Stimulated activated naive B cell treated with anti-CD40 and anti-IgM and Interleukin-4, amounts not matched to agents 10 μg/mL and 1 μg/mL and 100 μg/mL, for 72 hours (primary cell): Measurements from ENCODE around the gene GHITM.
"Not testable (repeated sequence)": the region's sequence is repeated elsewhere in the genome, so short reads cannot be mapped to it uniquely, and the experiment has no call there.

Experiments used
- ATAC-seq, 2 donors: fragments of 150-1000 bp; cut with Tn5 transposase; replicated peaks; 2 replicates each; pipeline ENCODE4 v1.10.0; 2021; ENCODE audit warnings: moderate library complexity in 1 of 2
- DNase-seq: peaks from one replicate; pipeline ENCODE4 v3.0.0; 2021
- H3K27ac Mint-ChIP-seq: one replicate; pipeline ENCODE4 v1.8.0; 2022; ENCODE audit warnings: mild to moderate bottlenecking, mixed read lengths
- H3K27me3 Mint-ChIP-seq, 2 donors: one replicate each; pipeline ENCODE4 v1.8.0; 2022; ENCODE audit warnings: mixed read lengths in 2 of 2
- H3K36me3 Mint-ChIP-seq, 2 donors: one replicate each; pipeline ENCODE4 v1.8.0; 2022; ENCODE audit warnings: mixed read lengths in 2 of 2, mild to moderate bottlenecking in 1 of 2
- H3K4me1 Mint-ChIP-seq, 2 donors: one replicate each; pipeline ENCODE4 v1.8.0; 2022; ENCODE audit warnings: mixed read lengths in 2 of 2, mild to moderate bottlenecking in 1 of 2
- H3K4me3 Mint-ChIP-seq, 2 donors: one replicate each; pipeline ENCODE4 v1.8.0; 2022; ENCODE audit warnings: mild to moderate bottlenecking in 2 of 2, mixed read lengths in 2 of 2, moderate library complexity in 1 of 2
- H3K9me3 Mint-ChIP-seq, 2 donors: one replicate each; pipeline ENCODE4 v1.8.0; 2022; ENCODE audit warnings: mixed read lengths in 2 of 2, mild to moderate bottlenecking in 1 of 2

GHITM gene

GRCh38 chr10:84139126-84140035, at the start of gene GHITM:
Gene GHITM (plus strand): TSS chr10:84139509. CDS start chr10:84141501, 1,992 bp downstream.
- ATAC-seq (peak; percentile 97 to 98), DNase-seq (peak; percentile 98)
- peaks cover 0 to 7% of the 10 kb centered on the region in 2 donors for H3K27me3 Mint-ChIP-seq
- peaks cover 8 to 20% of the 10 kb centered on the region in 2 donors for H3K4me1 Mint-ChIP-seq
- peaks cover 12 to 14% of the 10 kb centered on the region in 2 donors for H3K36me3 Mint-ChIP-seq
- peak within 1 kb of the TSS; percentile 95 for H3K4me3 Mint-ChIP-seq
- peak within 1 kb of the TSS; percentile 98 for H3K27ac Mint-ChIP-seq
- H3K9me3 Mint-ChIP-seq: no peaks in the 10 kb centered on the region

- ATAC-seq: no peak
- Mint-ChIP-seq H3K27me3 (peaks cover 0 to 42% of the 10 kb centered on the region in 2 donors), H3K4me1 (no peaks in the 10 kb centered on the region), H3K4me3 (no peak overlapping the region), H3K27ac (no peak overlapping the region), H3K9me3 (no peaks in the 10 kb centered on the region), H3K36me3 (peaks cover 0 to 2% of the 10 kb centered on the region in 2 donors)
- no peak for DNase-seq
Measured at GRCh38 chr10:84095811-84096497, 43.4 kb upstream of the GHITM start.

- no peak overlapping the region for H3K27ac Mint-ChIP-seq
- H3K27me3 Mint-ChIP-seq: peaks cover 0 to 37% of the 10 kb centered on the region in 2 donors
- peaks cover 0 to 2% of the 10 kb centered on the region in 2 donors for H3K36me3 Mint-ChIP-seq
- no peak overlapping the region for H3K4me3 Mint-ChIP-seq
- no peaks in the 10 kb centered on the region for H3K9me3 Mint-ChIP-seq
- ATAC-seq (no peak), DNase-seq (no peak)
- H3K4me1 Mint-ChIP-seq: no peaks in the 10 kb centered on the region
Measured at GRCh38 chr10:84097787-84098353, 41.4 kb upstream of the GHITM start.

GRCh38 chr10:84098667-84099066, 40.6 kb upstream of the GHITM start:
- H3K9me3 Mint-ChIP-seq: no peaks in the 10 kb centered on the region
- no peak overlapping the region for H3K4me3 Mint-ChIP-seq
- H3K27me3 Mint-ChIP-seq: peaks cover 0 to 30% of the 10 kb centered on the region in 2 donors
- no peak for ATAC-seq
- no peak for DNase-seq
- H3K4me1 Mint-ChIP-seq: no peaks in the 10 kb centered on the region
- H3K27ac Mint-ChIP-seq: no peak overlapping the region
- peaks cover 0 to 2% of the 10 kb centered on the region in 2 donors for H3K36me3 Mint-ChIP-seq

- no peaks in the 10 kb centered on the region for H3K9me3 Mint-ChIP-seq
- no peaks in the 10 kb centered on the region for H3K4me1 Mint-ChIP-seq
- H3K27ac Mint-ChIP-seq: no peak overlapping the region
- ATAC-seq (no peak), DNase-seq (no peak)
- H3K27me3 Mint-ChIP-seq: peaks cover 0 to 17% of the 10 kb centered on the region in 2 donors
- no peaks in the 10 kb centered on the region for H3K36me3 Mint-ChIP-seq
- no peak overlapping the region for H3K4me3 Mint-ChIP-seq
Measured at GRCh38 chr10:84101042-84101441, 38.3 kb upstream of the GHITM start.

GRCh38 chr10:84108797-84109196, 30.5 kb upstream of the GHITM start:
- ATAC-seq (no peak), DNase-seq (no peak)
- Mint-ChIP-seq H3K4me3 (no peak overlapping the region), H3K36me3 (no peaks in the 10 kb centered on the region), H3K4me1 (peaks cover 0 to 6% of the 10 kb centered on the region in 2 donors), H3K27me3 (peaks cover 0 to 24% of the 10 kb centered on the region in 2 donors), H3K27ac (no peak overlapping the region), H3K9me3 (no peaks in the 10 kb centered on the region)

GRCh38 chr10:84109772-84110171, 29.5 kb upstream of the GHITM start:
- not testable (repeated sequence) for H3K4me3 Mint-ChIP-seq, DNase-seq, H3K36me3 Mint-ChIP-seq, ATAC-seq, H3K27ac Mint-ChIP-seq, H3K4me1 Mint-ChIP-seq, H3K9me3 Mint-ChIP-seq
- H3K27me3 Mint-ChIP-seq: peaks cover 2 to 24% of the 10 kb centered on the region in 2 donors

- H3K4me3 Mint-ChIP-seq, H3K27ac Mint-ChIP-seq, H3K9me3 Mint-ChIP-seq, H3K36me3 Mint-ChIP-seq, DNase-seq, ATAC-seq: not testable (repeated sequence)
- peaks cover 2 to 14% of the 10 kb centered on the region in 2 donors for H3K4me1 Mint-ChIP-seq
- H3K27me3 Mint-ChIP-seq: peaks cover 5 to 24% of the 10 kb centered on the region in 2 donors
Measured at GRCh38 chr10:84113468-84113867, 25.8 kb upstream of the GHITM start.

- Mint-ChIP-seq H3K27me3 (peaks cover 9 to 18% of the 10 kb centered on the region in 2 donors), H3K4me3 (no peak overlapping the region), H3K9me3 (peaks cover 4 to 7% of the 10 kb centered on the region in 2 donors), H3K27ac (no peak overlapping the region), H3K4me1 (peaks cover 2 to 14% of the 10 kb centered on the region in 2 donors), H3K36me3 (no peaks in the 10 kb centered on the region)
- ATAC-seq (no peak), DNase-seq (no peak)
Measured at GRCh38 chr10:84114088-84114667, 25.1 kb upstream of the GHITM start.

- peak overlapping the region; percentile 52 for H3K27ac Mint-ChIP-seq
- not testable (repeated sequence) for H3K4me3 Mint-ChIP-seq, H3K4me1 Mint-ChIP-seq, H3K36me3 Mint-ChIP-seq, DNase-seq
- H3K9me3 Mint-ChIP-seq: peaks cover 8 to 10% of the 10 kb centered on the region in 2 donors
- peak; percentile 67 to 68 for ATAC-seq
- peaks cover 10 to 14% of the 10 kb centered on the region in 2 donors for H3K27me3 Mint-ChIP-seq
Measured at GRCh38 chr10:84117204-84117603, 22.1 kb upstream of the GHITM start.

GRCh38 chr10:84117686-84118394, 21.5 kb upstream of the GHITM start:
- ATAC-seq (no peak), DNase-seq (no peak)
- peaks cover 2 to 8% of the 10 kb centered on the region in 2 donors for H3K4me1 Mint-ChIP-seq
- H3K36me3 Mint-ChIP-seq: no peaks in the 10 kb centered on the region
- no peak overlapping the region for H3K27ac Mint-ChIP-seq
- H3K9me3 Mint-ChIP-seq: peaks cover 8 to 10% of the 10 kb centered on the region in 2 donors
- H3K27me3 Mint-ChIP-seq: peaks cover 10 to 14% of the 10 kb centered on the region in 2 donors
- H3K4me3 Mint-ChIP-seq: no peak overlapping the region

GRCh38 chr10:84118395-84119006, 20.8 kb upstream of the GHITM start:
- peaks cover 14 to 18% of the 10 kb centered on the region in 2 donors for H3K27me3 Mint-ChIP-seq
- no peak for ATAC-seq
- H3K4me1 Mint-ChIP-seq: peaks cover 2 to 8% of the 10 kb centered on the region in 2 donors
- DNase-seq: no peak
- no peaks in the 10 kb centered on the region for H3K36me3 Mint-ChIP-seq
- H3K4me3 Mint-ChIP-seq: no peak overlapping the region
- peaks cover 8 to 10% of the 10 kb centered on the region in 2 donors for H3K9me3 Mint-ChIP-seq
- H3K27ac Mint-ChIP-seq: no peak overlapping the region

- no peak overlapping the region for H3K27ac Mint-ChIP-seq
- peaks cover 18 to 21% of the 10 kb centered on the region in 2 donors for H3K9me3 Mint-ChIP-seq
- ATAC-seq: no peak
- no peak overlapping the region for H3K4me3 Mint-ChIP-seq
- no peak for DNase-seq
- no peaks in the 10 kb centered on the region for H3K4me1 Mint-ChIP-seq
- peaks cover 29 to 39% of the 10 kb centered on the region in 2 donors for H3K27me3 Mint-ChIP-seq
- H3K36me3 Mint-ChIP-seq: peaks cover 7 to 12% of the 10 kb centered on the region in 2 donors
Measured at GRCh38 chr10:84123362-84123761, 15.9 kb upstream of the GHITM start.
